DMS153 treated with DMSO at 0.1 percent for 48 hours (cell line): Measurements from ENCODE around the gene ARHGEF7.

Source experiments
- DNase-seq: peaks from one replicate; lab custom pipeline; 2025; ENCODE audit not compliant: unreplicated experiment; lab: John Stamatoyannopoulos, UW

The ARHGEF7 gene

DNA sequence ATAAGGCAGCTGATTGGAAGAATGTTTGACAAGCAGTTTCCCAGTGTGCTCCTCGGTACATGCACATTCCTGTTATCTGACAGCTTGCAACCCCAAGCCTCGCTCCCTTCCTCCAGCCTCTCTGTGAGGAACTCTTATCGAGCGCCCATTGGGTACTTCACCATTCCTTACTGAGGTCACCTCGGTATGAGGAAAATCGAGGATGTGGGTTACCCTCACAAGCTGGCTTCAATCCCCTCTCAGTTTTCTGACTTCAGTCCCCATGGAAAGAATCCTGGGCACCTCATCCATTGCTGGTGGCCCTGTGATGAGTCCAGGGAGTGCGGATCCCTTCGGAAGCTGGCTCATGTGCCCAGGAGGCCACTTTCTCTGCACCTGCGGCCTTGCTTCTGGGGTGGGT is 222.6 kb downstream of the ARHGEF7 start:
- DNase-seq = no peak

DNA sequence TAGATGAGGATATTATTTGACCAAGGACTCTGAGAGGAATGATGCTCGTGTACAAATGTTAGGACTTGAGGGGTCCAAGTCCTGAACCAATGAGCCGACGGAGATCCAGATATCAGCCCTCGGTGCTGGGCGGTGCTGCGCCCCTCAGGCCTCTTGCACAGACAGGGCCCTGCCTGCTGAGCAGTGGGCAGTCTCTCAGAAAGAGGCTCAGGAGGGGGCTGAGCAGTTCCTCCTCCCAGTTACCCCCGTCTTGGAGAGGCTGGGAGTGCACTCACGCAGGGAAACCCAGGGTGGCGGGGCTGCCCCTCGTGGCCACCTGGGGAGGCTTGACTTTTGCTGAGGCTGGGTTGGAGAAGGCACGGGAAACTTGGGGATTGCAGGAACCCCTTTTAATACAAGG is 223.7 kb downstream of the ARHGEF7 start:
- DNase-seq = no peak

DNA sequence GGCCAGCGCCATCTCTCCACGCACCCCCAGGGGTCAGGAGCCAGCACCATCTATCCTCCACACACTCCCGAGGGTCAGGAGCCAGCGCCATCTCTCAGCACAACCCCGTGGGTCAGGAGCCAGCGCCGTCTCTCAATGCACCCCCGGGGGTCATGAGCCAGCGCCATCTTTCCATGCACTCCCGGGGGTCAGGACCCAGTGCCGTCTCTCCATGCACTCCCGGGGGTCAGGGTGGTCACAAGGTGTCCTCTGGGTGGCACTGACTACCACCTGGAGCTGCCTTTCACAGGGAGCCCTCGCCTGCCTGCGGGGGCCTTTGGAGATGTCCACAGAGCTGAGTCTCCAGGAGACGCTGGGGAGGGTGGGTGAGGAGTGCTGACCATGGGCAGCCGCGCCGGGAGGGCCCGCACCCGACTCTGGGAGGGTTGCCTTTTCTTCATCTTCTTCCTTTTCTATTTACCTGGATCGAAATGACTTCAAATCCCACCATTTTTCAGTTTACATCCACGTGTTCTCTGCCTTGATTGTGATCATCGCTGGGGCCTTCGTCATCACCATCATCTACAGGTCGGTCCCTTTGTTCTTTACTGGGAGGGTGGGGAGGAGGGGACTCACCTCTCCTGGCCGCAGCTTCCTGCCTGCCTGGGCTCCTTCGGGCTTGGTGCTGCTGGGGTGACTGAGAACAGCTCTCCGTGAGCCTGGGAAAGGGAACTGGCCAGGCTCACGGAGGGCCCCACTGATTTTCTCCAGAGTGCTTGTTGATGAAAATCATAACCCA is 224.4 kb downstream of the ARHGEF7 start:
- no peak for DNase-seq

DNA sequence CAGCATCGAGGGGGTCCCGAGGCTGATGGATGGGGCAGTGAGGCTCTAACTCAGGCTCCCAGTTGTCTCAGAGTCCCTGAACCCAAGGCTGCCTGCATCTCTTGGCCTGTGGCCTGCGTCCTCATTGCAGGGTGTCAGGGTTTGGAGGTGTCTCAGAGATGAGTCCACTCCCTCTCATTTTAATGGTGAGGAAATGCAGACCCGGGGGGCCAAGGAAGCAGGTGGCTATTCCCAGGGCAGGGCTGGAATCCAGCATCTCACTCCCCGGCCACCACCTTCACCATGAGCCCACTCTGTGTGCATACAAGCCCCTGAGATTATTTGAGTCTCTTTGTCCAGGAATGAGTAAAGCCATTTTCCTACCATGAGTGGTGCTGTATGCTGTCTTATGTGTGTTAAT is 226.8 kb downstream of the ARHGEF7 start:
- no peak for DNase-seq

DNA sequence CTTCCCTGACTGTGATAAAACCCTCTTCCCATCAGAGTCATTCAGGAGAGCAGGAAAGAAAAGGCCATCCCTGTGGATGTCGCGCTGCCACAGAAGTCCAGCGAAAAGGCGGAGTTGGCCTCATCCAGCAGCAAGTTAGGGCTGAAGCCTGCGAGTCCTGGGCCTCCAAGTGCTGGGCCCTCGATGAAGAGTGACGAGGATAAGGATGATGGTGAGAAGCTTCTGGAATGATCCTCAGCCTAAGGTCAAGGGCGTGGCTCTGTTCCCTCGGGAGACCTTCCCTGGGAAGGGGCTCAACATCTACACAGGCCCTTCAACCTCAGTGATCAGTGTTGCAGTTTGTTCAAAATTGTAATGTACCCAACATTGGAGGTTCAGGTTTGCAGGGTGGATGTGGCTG is 227.6 kb downstream of the ARHGEF7 start:
- DNase-seq = no peak

DNA sequence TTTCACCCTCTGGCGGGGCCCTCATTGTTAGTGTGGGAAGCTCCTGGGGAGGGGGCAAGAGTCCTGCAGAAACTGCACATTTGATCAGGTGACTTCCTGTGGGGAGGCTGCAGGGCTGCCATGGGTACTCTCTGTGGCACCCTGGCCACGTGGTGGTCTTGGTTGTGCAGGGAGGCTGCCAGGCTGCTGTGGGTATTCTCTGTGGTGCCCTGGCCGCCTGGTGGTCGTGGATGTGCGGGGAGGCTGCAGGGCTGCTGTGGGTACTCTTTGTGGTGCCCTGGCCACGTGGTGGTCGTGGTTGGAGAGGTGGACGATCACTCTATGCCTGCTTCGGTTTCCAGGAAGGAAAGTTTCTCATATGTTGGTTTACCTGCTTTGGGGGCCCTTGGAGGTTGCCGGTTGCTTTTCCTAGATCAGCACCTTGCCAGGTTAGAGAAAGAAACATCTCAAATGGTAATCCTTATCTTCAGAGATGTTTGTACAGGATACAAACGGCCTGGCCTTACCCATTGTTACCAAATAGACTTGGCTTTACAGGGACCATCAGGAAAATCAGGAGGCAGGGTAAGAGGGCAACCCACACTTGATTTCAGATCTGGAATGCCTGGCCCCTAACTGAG is 228.2 kb downstream of the ARHGEF7 start:
- DNase-seq = no peak

DNA sequence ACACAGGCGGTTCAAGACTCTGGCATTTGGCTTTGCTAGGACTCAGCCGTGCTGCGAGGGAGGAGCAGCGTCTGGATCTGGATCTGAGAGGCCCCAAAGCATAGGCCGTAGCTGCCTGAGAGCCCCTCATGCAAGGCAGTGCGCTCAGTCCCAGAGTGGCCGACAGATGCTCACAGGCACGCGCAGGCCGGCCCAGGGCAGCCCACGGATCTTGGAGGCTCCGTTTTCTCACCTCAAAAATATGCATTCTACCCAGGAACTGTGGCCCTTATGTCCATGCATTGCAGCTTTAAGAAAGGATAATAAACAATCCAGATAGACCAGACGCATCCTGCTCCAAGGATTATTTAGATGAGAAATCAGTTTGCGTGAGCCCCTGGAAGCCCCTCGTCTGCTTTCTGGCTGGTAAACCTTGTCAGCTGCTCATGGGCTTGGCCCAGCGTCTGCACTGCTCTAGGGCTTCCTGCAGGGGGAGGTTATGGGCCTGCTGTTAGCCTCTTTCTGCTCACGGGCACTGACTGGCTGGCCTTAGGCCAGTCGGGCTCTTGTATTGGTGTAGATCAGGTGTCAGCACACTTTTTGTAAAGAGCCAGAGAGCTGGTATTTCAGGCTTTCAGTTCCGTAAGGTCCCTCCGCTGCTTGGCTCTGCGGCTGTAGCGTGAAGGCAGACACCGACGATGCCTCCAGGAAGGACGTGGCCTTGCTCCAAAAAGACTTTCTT is 229.5 kb downstream of the ARHGEF7 start:
- DNase-seq = peak; percentile 74

DNA sequence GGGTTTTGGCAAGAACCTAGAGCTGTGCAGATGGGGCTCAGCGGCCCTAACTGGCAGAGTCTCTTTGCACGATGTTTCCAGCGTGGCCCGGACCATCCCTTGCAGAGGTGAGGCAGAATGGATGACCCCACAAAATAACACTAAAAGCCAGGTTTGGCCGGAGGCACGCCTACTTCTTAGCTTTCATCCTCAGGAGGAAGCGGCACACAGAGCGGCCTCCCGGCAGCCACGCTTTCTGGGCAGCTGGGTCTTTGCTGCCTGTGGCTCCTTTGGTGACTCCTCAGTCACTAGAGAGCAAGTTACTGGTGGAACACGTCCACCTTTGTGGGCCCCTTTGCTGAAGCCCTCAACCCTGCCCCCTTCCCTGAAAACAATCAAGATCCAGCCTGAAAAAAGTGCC is 230.6 kb downstream of the ARHGEF7 start:
- DNase-seq = no peak

DNA sequence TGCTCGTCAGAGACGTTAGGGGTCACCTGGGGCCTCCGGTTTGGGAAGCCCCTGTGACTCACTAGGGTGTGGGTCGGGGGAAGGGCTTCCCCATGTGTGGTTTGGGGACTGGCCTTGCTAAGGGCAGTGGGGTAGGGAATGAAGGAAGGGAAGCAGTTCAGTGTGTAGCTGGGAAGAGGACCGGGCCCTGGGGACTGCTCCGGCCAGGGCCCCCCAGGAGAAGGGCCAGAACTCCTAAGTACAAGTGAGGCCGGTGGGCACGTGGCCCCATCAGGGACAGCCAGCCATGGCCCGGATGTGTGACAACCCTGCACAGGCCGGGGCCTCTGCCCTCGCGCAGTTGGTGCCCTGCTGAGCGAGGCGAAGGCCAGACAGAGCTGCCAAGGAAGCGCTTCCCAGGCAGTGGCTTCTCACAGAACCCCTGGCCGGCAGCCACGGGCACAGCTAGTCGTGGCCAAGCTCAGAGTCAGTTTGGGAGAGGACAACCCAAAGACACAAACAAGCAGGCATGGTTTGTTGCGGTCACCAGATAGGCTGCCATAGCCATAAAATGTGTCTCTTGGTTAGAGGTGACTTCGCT is 231.1 kb downstream of the ARHGEF7 start:
- no peak for DNase-seq

DNA sequence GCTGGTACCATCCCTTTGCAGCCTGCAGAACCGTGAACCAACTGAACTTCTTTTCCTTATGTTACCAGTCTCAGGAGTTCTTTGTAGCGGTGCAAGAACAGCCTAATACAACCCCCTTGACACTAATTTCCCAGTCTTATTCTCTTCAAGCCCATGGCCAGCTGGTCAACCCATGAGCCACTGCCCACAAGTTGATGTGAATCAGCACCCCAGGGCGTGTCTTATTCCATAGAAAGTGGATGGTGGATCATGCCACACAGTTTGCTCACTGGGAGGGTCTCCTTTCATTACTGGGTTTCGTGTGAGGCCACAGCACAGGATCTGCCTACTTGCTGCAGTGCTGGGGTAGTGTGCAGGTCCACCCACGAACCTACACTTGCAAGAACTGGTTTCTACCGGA is 232.3 kb downstream of the ARHGEF7 start:
- no peak for DNase-seq

DNA sequence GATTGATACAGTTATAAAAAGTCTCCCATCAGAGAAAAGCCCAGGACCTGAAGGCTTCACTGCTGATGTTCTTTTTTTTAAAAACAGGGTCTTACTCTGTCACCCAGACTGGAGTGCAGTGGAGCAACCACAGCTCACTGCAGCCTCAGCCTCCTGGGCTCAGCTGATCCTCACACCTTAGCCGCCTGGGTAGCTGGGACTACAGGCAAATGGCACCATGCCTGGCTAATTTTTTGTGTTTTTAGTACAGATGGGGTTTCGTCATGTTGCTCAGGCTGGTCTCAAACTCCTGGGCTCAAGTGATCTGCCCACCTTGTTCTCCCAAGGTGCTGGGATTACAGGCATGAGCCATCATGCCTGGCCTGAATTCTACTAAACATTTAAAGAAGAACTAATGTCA is 238.4 kb downstream of the ARHGEF7 start:
- no peak for DNase-seq

DNA sequence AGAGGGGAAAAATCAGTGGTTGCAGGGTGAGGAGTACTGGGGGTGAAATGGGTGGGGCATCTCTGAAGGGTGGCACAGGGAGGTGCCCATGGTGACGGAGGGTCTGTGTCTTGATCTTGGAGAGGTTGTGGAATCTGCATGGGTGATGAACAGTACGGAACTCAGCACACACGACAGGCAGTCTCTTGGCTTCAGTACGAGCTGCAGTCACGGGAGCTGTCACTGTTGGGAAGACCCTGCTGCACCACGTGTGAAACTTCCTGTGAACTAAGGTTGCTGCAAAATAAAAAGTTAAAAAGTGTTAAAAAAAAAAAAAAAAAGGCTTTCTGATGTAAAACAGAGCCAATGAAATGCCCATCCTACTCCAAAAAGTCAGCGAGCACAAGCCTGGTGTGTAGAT is 239.7 kb downstream of the ARHGEF7 start:
- no peak for DNase-seq
